Right lobe of liver (tissue), 4 donors: ENCODE results near the gene TECPR2.

Source experiments
- POLR2A ChIP-seq: fragments of 450-650 bp; IDR thresholded peaks from one replicate; pipeline ENCODE4 v1.6.1; 2017; ENCODE audit warnings: antibody characterized with exemption, mild to moderate bottlenecking
- TF ChIP-seq, protein P1 (sequence below), 4 donors: fragments of 200-600 bp in 3 of 4; fragments of 450-650 bp in 1 of 4; IDR thresholded peaks; one replicate each; pipeline versions ENCODE4 v1.5.1 to v1.8.0; 2016 to 2022; ENCODE audit warnings: antibody characterized with exemption in 4 of 4, mild to moderate bottlenecking in 2 of 4
- donor health status: DM: no; HTN: no; CAD: no.
- donor health status: DM: no; HTN: no; CAD: no.
- donor health status: DM: no; HTN: yes; CAD: no.

DNA sequence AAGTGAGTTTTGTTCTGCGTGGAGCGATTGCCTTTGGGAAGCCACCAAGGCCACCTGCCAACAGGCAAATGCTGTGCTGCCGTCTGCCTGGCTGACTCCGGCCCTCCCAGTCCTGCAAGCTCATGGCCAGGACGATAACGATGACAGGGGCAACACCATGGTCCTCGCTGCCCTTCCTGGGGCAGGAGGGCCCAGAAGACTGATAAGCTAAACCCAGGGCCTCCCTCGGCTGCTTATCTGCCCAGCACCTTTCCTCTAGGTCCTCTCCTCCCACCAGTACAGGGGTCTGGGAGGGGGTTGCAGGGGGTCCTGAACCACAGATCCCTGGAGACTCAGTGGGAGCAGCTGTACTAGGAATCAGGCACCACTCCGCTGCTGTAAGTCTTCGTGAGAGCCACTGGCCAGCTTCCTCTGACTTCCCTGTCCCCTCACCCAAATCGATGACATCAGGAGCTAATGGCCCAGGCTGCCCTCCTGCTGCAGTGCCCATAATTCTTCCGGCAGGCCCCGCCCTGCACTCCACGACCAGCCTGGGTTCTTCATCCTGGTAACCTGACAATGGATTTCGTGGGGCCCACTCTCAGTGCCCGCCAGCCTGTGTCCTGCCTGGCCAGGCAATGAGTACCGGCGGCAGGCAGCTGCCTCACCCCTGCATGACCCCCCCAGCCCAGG is 141.7 kb downstream of the TECPR2 start:
- TF ChIP-seq POLR2A, result no peak
- TF ChIP-seq, protein P1, sequence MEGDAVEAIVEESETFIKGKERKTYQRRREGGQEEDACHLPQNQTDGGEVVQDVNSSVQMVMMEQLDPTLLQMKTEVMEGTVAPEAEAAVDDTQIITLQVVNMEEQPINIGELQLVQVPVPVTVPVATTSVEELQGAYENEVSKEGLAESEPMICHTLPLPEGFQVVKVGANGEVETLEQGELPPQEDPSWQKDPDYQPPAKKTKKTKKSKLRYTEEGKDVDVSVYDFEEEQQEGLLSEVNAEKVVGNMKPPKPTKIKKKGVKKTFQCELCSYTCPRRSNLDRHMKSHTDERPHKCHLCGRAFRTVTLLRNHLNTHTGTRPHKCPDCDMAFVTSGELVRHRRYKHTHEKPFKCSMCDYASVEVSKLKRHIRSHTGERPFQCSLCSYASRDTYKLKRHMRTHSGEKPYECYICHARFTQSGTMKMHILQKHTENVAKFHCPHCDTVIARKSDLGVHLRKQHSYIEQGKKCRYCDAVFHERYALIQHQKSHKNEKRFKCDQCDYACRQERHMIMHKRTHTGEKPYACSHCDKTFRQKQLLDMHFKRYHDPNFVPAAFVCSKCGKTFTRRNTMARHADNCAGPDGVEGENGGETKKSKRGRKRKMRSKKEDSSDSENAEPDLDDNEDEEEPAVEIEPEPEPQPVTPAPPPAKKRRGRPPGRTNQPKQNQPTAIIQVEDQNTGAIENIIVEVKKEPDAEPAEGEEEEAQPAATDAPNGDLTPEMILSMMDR (IDR thresholded peaks at IDR 0.05), result no peak
